Skin of body (tissue), 2 donors: Measurements from ENCODE around the gene ASPHD2. TPM values are rescaled to one million over a fixed set of nuclear protein-coding genes. Genes with fewer than 3 reads are reported as not detected.
"Not testable (repeated sequence)": the region's sequence is repeated elsewhere in the genome, so short reads cannot be mapped to it uniquely, and the experiment has no call there.

Source experiments
- DNase-seq: peaks from one replicate; lab custom pipeline; 2025; lab: John Stamatoyannopoulos, UW
- total RNA-seq: library from RNA; depleted of rRNA; stranded (reverse); fragments of >200 nt; gene quantifications from one replicate; pipeline ENCODE4 v1.2.3, GENCODE V29; 2014

The ASPHD2 gene, protein sequence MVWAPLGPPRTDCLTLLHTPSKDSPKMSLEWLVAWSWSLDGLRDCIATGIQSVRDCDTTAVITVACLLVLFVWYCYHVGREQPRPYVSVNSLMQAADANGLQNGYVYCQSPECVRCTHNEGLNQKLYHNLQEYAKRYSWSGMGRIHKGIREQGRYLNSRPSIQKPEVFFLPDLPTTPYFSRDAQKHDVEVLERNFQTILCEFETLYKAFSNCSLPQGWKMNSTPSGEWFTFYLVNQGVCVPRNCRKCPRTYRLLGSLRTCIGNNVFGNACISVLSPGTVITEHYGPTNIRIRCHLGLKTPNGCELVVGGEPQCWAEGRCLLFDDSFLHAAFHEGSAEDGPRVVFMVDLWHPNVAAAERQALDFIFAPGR
- total RNA-seq, result 0.89 TPM

DNA sequence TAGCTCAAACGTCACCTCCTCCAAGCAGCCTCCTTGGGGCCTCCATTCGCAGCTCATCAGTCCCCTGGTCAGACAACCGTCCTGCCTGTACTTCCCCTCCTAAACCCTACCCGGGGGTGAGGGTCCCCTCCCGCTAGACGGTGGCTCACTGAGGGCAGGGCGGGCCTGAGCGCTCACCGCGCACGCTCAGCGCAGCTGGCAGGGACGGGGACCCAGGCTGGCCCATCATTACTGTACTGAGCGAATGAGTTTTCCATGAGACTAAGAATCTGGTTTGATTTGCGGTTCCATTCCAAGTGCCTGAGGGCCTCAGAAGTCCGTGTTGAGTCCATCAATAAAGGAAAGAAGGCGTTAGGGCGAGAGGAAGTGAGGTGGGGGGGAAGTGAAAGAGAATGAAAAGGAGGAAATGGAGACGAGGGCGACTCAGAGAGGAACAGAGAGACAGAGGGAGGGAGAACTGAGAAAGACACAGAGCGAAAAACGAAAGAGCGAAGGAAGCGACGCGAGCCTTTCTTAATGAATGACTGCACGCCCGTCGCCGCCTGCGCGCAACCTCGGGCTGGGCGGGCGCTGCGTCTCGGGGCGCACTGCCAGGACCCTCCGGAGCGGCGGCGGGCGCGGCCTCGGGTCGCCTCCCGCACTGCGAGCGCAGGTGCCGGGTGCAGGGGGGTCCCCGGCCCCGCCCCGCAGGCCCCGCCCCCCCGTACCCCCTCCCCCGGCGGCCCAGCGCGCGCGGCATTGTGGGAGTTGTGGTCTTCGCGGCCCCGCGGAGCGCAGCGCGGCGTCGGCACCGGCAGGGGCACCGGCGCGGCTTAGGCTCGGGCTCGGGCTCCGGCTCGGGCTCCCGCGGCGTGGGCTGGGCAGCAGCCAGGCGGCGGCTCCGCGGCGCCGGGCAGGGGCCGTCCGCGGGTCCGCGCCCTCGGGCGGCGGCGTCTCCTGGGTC lies at the start of gene ASPHD2:
ASPHD2 (plus strand) TSS at position 746 of the 943 bp plus-strand sequence. CDS start 4,356 bp downstream, outside the sequence.
- DNase-seq, result peak; percentile 61

DNA sequence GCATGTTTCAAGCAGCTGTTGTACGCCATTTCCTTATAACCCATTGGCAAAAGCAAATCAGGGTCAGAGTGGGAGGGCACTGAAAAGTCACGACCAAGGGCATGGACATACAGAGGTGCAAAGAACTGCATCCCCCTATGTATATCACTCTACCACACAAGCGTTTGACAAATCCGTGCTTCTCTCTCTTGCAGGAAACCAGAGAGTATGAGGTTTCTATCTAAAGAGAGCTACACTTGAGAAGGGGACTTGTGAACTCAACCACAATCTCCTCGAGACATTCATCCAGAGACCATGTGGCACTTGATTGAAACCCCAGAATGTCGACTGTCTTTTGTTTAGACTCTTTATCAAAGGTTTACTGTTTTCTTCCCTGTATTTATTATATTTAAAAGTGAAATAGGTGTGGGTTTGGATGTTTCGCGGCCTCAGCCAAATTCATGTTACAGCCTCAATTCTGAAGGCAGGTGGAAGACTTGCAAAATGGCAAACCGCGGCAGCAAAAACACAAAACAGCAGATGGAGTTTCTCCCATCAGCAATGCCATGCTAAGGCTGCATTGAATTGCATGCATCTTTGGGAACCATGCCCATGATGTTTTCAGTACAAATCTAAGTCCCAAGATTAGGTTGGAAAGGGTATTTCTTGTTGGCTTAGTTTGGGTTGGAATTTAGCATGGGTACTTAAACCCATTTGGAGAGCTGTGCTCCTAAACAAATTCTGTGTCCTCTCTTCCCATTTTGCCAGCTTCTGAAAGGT lies 48.8 kb upstream of the ASPHD2 start:
- DNase-seq, result no peak

DNA sequence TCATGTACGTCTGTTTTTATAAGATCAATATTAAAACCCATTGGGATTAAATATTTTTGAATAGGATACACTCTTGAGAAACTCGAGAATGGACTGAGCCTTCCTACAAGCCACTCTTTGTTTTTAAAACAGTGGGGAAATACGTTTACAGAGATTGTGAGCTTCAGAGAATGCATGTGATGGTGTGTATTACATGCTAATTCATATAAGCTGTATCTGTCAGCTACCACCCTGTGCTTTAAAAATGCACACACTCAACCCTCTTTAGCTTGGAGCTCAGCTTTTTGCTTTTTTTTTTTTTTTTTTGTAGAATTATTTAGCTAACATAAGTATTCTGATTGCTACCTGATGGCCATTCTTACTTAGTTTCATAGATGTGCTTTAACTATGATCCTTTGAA lies 46.3 kb upstream of the ASPHD2 start:
- DNase-seq, result no peak

DNA sequence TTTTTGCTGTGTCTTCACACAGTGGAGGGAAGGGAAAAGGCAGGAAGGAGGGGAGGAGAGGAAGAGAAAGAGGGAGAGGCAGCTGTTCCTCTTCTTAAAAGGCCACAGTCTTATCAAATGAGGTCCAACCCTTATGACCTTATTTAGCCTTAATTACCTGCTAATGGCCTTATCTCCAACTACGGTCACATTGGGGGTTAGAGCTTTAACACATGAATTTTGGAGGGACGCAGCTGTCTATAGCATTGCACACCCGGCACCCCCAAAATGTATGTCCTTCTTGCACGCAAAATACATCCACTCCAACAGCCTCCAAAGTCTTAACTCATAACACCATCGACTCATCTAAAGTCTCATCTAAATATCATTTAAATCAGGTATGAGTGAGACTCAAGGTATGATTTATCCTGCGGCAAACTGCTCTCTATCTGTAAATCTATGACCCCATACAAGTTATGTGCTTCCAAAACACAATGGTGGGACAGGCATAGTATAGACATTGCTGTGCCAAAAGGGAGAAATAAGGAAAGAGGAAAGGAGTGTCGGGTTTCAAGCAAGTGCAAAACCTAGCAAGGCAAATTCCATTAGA lies 45.0 kb upstream of the ASPHD2 start:
- DNase-seq, result no peak

DNA sequence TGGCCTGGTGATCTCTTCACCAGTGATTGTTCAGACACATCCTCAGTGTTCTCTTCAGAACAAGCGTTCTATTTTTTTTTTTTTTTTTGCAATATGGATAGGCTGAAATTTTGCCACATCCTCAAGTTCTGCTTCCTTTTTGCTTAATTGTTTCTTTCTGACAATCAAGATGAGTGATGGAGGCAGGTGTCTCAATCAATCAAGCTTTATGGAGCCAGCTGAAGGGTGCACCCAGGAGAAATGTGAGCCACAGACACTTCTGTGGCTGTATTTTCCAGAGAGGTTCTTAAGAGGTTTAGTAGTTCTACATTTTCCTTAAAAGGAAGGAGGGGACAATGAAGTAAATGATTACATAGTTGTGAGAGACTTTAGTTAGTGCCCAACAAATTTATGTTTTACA lies 43.9 kb upstream of the ASPHD2 start:
- DNase-seq, result no peak

DNA sequence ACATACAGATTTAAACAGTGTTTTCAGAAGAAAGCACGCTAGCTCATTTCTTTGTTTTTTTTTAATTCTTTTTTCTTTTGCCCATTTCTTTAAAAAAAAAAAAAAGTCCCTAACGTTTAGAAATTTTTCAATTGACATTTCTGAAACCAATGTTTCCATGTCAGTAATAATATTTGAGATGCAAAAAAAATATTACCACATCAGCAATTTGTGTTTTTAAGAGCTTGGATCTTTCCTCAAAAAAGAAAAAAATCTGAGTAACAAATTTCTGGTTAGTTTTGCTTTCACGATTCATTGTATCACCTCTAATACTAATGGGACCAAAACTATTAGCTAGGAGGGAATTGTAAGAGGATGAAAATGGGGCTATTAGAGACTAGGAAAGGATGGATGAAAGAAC lies 39.9 kb upstream of the ASPHD2 start:
- no peak for DNase-seq

DNA sequence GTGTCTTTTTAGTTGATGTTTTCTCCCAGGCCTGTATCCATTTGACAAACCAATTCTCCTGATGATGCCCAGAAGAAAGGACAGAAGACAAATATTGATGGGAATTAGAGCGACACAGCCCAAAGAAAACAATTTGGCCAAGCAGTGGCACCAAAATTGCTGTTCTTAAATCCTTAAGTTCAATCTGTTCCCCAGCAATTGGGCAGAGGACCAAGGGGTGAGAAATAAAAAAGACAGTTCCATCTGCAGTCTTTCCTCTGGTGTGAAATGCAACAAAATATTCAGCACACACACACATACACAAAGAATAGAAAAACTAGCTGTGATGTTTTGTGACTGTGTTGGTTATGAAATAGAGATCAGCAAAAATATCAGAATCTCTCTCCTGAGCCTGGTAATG lies 38.0 kb upstream of the ASPHD2 start:
- DNase-seq, result no peak

DNA sequence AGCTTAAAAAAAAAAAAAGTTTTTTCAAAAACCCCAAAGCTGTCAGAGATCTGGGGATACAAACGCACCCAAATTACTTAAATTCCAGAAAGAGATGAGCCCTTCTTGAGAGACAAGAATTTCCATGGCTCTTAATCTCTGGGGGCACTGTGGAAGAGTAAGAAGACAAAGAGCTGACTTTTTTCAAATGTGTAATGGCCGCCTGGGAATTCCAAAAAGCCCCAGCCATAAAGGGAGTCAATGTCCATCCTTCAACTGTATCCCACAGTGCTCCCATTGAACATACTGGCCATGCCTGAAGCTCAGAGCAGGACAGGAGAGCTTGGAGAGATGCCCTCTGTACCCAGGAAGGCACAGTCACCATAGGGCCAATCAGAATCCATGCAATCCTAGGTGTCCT lies 37.4 kb upstream of the ASPHD2 start:
- DNase-seq, result no peak

DNA sequence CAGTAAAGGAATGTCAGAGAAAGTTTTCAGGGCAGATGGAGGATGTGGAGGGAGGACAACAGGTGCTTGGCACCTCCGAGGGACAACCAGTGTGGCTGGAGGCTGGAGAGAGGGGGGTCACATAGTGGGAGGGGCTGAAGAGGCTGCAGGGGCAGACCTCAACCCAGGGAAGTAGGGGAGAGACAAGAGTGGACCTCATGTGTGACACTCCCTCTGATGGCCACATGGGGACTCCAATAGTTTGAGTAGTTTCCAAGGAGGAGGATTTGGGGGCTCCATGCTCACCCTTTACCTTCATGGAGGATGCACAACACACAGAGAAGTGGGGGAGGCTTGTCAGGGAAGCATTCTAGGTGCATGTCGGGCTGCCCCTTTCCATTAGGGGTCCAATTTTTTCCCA lies 35.1 kb upstream of the ASPHD2 start:
- DNase-seq, result no peak

DNA sequence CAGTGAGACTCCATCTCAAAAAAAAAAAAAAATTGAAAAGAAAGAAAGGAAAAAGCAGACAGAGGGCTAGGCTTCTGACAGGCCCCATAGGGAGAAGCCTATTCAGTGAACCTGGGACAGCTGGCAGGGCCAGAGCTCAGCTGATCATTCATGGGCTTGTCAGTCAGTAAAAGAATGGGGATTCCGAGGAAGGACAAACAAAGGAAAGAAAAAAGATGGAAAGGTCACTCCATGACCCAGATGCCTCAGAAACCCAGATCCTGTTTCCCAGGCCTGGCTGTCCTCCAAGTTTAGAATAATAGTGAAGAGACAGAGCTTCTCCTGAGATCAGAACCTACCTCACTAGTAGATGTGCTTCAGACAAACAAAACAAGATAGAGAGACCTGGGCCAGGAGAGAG lies 34.3 kb upstream of the ASPHD2 start:
- DNase-seq, result no peak

DNA sequence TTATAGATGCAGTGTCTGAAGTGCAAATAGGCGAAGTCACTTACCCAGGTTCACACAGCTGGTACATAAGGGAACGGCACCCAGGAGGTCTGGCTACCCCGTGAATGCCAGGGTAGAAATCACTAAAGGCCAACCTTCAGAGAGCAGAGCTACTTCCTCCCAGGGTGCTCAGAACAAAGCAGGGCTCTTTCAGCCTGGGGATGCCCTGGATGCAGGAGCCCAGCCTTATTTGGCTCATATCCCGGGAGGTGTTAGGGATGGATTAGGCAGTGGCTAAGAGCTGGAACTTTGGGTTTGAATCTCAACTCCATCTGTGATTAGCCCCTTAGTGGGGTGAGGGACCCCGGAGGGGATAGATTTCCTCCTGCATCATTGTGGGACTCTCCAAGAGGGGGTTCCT lies 33.1 kb upstream of the ASPHD2 start:
- no peak for DNase-seq

DNA sequence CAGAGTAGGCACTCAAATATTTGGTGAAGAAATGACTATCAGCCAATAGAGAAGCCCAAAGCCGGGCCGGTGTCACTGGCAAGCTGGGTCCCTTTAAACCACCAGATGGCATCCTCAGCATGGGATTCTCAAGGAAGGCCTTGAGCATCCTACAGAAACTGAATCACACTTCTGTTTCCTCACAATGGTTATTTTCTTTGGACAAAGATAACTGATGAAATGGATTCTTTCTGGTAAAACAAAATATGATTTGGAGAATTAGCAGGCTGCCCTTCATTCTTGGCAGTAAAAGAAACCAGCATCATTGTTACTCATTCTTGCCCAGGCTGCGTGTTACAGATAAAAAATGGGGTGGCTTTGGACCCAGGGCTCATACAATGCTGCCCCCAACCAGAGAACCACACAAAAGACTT lies 30.3 kb upstream of the ASPHD2 start:
- DNase-seq, result no peak

DNA sequence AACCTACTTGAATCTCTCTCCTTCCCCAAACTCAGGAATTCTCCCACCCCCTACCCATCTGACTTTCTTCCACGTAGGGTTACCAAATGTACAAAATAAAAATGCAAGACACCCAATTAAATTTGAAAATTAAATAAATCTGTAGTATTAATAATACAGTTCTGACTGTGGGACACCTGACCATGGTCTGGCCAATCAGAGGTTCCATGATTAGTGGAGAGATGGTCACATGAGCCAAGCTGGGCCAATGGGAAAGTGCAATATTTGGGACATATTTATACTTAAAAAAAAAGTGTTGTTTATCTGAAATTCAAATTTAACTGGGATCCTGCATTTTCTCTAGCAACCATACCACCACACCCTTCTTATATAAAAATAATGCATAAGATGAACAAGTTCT lies 29.8 kb upstream of the ASPHD2 start:
- DNase-seq, result no peak

DNA sequence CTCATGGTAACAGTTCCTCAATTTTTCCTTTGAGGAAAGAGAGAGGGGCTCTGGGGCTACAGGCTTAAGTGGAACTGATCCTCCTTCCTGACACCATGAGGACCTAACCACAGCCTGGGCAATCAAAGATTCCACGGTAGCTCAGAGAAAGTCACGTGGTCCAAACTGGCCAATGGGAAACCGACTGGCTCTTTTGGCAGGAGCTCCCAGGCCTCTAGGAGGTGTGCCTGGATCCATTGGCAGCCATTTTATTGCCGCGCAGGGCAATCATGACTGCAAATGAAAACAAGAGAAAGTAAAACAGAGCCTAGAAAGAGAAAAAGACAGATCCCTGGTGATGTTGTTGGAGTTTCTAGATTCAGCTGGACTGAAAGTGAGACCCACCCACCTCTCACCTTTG lies 27.3 kb upstream of the ASPHD2 start:
- no peak for DNase-seq

DNA sequence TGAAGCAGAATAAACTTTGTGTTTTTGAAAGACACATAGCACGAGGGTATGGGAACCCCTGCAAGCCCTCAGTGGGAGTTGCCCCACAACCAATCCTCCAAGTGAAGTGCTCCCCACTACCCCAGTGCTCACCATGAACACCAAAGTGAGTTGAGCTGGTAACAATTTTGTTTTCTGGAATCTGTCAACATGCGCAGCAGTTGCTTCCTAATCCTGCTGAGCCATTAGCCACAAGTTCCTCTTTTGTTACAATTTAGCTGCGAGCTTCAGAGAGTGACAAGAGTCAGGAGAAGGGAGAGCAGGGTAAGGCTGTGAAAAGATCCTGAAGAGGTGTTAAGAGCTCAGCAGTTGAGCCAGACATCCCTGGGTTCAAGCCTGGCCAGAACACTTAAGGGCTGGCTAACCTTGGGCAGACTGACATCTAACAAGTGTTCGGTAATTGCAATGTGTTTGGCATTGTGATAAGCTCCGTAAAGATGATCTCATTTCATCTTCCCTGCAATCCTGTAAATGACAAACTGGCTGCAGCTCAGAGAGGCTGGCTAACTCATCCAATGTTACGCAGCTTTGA lies 24.1 kb upstream of the ASPHD2 start:
- DNase-seq, result no peak

DNA sequence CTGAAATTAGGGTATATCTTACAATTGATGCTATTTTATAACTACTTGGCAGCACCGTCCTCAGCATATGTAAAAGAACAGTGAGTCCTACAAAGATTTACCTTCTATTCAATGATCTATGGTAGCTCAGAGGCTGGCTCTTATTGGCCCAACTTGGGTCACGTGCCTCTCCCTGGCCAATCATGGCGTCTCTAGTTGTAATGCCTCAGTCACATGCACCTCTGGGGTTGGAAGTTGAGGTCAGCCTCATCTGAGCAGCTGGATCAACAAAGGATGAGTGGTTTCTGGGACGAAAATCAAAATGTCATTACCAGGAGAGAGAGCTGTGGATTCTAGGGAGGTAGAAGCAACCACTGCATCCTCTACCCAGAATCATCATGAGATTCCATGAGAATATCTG lies 22.9 kb upstream of the ASPHD2 start:
- no peak for DNase-seq

DNA sequence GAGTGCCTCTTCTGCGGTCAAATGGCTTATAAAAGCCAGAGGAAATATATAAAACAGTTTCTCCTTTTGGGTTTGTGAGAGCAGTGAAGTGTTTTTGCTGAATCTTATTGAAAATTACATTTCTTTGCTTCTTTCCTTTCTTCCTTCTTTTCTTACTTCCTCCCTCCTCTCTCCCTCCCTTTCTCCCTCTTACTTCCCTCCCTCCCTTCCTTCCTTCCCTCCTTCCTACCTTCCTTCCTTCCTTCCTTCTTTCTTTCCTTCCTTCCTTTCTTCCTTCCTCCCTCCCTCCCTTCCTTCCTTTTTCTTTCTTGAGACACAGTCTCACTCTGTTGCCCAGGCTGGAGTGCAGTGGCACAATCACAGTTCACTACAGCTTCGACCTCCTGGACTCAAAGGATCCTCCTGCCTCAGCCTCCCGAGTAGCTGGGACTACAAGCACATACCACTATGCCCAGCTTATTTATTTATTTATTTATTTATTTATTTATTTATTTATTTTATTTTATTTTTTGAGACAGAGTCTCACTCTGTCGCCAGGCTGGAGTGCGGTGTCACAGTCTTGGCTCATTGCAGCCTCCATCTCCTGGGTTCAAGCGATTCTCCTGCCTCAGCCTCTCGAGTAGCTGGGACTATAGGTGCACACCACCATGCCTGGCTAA lies 20.4 kb upstream of the ASPHD2 start:
- DNase-seq, result not testable (repeated sequence)

DNA sequence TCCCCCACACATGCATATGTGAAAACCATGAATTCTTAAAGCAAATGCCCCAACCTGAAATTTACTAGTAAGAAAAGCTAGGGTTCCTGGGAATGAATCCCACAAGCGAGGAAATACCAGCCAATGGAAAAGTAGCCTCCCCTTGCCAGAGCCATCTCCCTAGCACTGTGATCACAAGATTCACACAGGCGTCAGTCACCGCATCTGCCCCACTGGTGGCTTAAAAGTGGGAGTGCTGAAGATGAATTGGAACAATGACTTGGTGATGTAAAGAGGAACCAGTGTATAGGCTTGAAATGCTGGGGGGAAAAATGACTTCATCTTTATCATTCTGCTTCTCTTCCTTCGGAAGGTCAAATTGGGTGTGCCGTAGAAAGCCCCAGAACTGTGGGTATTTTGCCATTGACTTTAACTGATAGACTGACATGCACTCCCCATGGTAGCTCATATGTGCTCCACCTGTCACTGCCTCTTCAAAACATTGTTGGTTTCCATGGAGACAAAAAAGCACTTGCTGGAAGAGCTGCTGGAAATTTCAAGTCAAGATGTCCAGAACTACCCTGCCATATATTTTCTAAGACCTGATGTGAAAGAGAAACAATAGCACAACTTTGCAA lies 19.2 kb upstream of the ASPHD2 start:
- DNase-seq, result no peak

DNA sequence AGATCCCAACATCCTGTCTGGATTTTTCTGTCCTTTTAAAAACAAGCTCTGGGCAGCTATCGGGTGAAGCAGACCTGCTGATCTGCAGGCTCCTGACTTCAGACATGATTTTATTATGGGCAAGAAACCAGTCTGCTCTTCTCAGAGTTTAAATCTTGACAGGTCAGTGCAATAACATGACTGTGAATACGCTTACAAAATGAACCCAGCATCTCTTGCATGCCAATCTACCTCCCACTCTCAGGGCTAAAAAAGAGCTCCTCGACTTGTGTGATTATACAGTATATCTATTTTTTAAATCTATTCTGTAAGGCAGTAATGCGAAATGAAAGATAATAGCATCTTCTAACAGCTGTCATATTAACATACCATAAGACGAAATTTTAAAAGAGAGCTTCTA lies 18.7 kb upstream of the ASPHD2 start:
- no peak for DNase-seq

DNA sequence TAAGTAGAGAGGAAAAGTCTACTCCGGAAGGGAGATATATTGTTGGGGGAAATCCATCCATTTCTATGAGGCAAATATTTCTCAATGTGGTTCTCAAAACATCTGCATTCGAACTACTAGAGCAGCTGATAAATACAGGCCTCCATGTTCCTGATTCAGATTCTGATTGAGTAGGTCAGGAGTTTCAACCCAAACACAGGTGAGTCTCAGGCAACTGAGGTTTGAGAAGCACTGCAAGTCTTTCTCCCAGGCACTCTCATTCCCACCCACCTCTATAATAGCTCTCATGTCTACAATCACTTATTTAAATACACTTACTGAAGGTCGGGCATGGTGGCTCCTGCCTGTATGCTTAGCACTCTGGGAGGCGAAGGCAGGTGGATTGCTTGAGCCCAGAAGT lies 14.7 kb upstream of the ASPHD2 start:
- DNase-seq, result no peak
